WERI-Rb-1 (cell line): ENCODE results near the gene MYO18B.

ENCODE experiments used
- DNase-seq: peaks from one replicate; pipeline ENCODE4 v3.0.0-alpha.2; 2020
- H3K27ac ChIP-seq: fragments of 250-450 bp; sonication (Bioruptor Pico); 2 replicates; pipeline ENCODE4 v1.5.1; 2020; ENCODE audit warnings: mild to moderate bottlenecking, moderate library complexity
- H3K27me3 ChIP-seq: fragments of 250-450 bp; sonication (Bioruptor Pico); 2 replicates; pipeline ENCODE4 v1.5.1; 2021; ENCODE audit warnings: mild to moderate bottlenecking, low read depth, moderate library complexity; ENCODE audit not compliant: insufficient read depth, severe bottlenecking
- H3K36me3 ChIP-seq: fragments of 250-450 bp; sonication (Bioruptor Pico); 2 replicates; pipeline ENCODE4 v1.5.1; 2020; ENCODE audit warnings: mild to moderate bottlenecking, moderate library complexity
- H3K4me3 ChIP-seq: 2 replicates; pipeline ENCODE4 v1.5.1; 2011; ENCODE audit warnings: low read depth, mild to moderate bottlenecking, control low read depth, low read length
- H3K9me3 ChIP-seq: fragments of 250-450 bp; sonication (Bioruptor Pico); 2 replicates; pipeline ENCODE4 v1.5.1; 2021; ENCODE audit warnings: mild to moderate bottlenecking, moderate library complexity; ENCODE audit not compliant: severe bottlenecking
- TF ChIP-seq, protein P1 (sequence below): IDR thresholded peaks from 2 replicates; pipeline ENCODE4 v1.5.1; 2011; ENCODE audit warnings: low read depth, mild to moderate bottlenecking, control low read depth, inconsistent platforms, low read length

MYO18B gene

DNA sequence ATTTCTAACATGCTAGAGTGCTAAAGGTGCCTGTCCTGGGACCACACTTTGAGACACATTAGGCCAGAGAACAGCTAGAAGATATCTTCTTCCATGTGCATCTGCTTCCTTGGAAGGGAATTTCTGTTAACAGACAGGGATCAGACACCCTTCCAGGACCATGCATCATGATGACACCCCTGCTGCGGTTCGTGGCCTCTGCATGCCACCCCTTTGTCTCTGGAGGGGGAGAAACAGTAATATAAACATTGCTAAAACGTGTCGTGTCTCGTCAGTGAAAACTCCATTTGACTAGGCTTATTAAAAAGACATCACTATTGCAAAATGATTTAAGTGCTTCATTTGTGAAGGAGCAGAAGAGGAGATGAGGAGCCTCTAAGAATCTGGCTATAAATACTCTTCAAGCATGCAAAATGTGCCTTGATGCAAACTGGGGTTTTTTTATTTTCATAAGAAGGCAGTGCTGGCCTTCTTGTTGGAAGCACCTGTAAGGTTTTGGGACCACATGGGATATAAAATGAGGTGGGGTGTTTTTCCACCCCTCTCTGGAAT is 141.6 kb downstream of the MYO18B start:
- H3K4me3 ChIP-seq, result no peak overlapping the region
- DNase-seq, result no peak
- no peaks in the 10 kb centered on the region for H3K27me3 ChIP-seq
- TF ChIP-seq, protein P1, sequence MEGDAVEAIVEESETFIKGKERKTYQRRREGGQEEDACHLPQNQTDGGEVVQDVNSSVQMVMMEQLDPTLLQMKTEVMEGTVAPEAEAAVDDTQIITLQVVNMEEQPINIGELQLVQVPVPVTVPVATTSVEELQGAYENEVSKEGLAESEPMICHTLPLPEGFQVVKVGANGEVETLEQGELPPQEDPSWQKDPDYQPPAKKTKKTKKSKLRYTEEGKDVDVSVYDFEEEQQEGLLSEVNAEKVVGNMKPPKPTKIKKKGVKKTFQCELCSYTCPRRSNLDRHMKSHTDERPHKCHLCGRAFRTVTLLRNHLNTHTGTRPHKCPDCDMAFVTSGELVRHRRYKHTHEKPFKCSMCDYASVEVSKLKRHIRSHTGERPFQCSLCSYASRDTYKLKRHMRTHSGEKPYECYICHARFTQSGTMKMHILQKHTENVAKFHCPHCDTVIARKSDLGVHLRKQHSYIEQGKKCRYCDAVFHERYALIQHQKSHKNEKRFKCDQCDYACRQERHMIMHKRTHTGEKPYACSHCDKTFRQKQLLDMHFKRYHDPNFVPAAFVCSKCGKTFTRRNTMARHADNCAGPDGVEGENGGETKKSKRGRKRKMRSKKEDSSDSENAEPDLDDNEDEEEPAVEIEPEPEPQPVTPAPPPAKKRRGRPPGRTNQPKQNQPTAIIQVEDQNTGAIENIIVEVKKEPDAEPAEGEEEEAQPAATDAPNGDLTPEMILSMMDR, result no peak
- no peak overlapping the region for H3K27ac ChIP-seq
- H3K36me3 ChIP-seq, result no peaks in the 10 kb centered on the region
- H3K9me3 ChIP-seq, result no peaks in the 10 kb centered on the region

DNA sequence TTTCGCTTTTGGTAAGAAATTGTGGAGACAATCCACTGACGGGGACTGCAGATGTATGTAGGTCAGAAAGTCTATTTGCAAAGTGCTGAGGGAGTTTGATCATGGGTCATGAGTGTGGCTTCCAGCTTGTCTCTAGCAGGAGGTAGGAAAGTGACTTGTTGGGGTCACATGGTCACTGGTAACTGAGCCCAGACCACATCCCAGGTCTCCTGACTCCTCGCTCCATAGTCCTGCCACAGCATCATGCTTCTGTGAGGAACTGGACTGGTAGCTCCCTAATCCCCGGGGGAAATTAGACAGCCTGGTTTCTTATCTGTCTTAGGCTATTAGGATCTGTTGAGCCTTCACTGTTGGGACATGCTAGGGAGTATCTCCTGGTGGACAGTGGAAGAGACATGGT is 142.1 kb downstream of the MYO18B start:
- no peaks in the 10 kb centered on the region for H3K9me3 ChIP-seq
- H3K4me3 ChIP-seq, result no peak overlapping the region
- no peak overlapping the region for H3K27ac ChIP-seq
- TF ChIP-seq, protein P1, result no peak
- H3K27me3 ChIP-seq, result no peaks in the 10 kb centered on the region
- DNase-seq, result no peak
- H3K36me3 ChIP-seq, result no peaks in the 10 kb centered on the region

DNA sequence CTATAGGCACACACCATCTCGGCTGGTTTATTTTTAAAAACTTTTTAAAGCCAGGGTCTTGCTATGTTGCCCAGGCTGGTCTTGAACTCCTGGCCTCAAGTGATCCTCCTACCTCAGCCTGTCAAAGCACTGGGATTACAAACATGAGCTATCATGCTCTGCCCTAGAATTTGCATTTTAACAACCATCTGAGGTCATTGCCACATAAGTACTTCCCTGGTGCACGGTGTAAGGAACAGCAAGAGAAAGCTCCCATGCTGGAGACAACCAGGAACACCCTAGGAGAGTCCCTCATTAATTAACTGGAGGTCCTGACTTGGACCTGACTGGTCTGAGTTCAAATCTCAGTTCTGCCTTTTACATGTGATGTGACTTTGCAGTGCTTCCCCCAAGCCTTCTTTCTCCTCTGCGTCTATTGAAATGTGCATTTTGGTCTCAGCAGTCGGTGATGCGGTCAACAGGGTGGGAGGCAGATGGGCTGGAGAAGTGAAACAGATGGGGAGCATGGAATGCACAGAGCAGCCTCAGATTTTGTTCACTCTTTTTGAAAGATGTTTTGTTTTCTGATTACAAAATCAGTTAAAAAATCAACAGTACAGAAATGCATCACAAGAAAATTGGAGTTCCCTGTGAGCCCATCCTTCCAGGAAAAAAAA is 146.5 kb downstream of the MYO18B start:
- H3K4me3 ChIP-seq, result no peak overlapping the region
- DNase-seq, result no peak
- no peaks in the 10 kb centered on the region for H3K9me3 ChIP-seq
- TF ChIP-seq, protein P1, result no peak
- no peak overlapping the region for H3K27ac ChIP-seq
- H3K27me3 ChIP-seq, result no peaks in the 10 kb centered on the region
- H3K36me3 ChIP-seq, result no peaks in the 10 kb centered on the region

DNA sequence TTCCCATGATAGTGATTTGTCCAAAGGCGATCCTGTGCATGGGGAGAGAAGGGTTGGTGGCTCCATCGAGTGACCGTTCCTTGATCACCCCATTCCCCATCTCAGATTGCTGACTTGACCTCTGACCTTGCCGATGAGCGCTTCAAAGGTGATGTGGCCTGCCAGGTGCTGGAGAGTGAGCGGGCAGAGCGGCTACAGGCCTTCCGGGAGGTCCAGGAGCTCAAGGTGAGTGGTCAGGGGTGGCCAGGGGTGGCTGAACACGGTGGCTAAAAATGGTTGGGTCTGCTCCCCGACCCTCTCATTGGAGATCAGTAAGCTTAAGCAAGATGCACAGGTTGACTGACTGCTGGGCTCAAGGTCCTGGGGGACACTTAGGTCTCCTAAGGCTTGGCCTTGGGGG is 148.7 kb downstream of the MYO18B start:
- Histone ChIP-seq H3K4me3 (no peak overlapping the region), H3K27me3 (no peaks in the 10 kb centered on the region), H3K27ac (no peak overlapping the region), H3K9me3 (no peaks in the 10 kb centered on the region), H3K36me3 (no peaks in the 10 kb centered on the region)
- DNase-seq, result no peak
- TF ChIP-seq, protein P1, result no peak

DNA sequence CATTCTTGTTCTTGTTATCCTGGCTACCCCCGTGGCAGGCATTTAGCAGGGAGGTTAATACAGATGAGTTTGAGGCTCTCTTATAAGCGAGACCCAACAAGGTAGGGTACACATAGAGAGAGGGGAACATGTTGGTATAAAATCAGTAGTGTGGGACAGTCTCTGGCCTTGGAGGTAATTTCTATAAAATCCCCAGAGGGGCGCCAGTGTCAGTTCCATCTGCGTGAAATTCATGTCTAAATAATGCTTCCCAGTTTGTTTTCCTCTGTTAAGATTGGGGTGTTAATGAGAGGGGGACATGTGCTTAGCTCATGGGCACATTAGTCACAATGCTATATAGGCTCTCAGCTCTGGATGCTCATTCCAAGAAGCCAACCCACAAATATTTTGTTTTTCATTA is 150.7 kb downstream of the MYO18B start:
- TF ChIP-seq, protein P1, result peak; percentile 44; the same call in 1 of the 2 replicates
- no peaks in the 10 kb centered on the region for H3K9me3 ChIP-seq
- no peak overlapping the region for H3K27ac ChIP-seq

DNA sequence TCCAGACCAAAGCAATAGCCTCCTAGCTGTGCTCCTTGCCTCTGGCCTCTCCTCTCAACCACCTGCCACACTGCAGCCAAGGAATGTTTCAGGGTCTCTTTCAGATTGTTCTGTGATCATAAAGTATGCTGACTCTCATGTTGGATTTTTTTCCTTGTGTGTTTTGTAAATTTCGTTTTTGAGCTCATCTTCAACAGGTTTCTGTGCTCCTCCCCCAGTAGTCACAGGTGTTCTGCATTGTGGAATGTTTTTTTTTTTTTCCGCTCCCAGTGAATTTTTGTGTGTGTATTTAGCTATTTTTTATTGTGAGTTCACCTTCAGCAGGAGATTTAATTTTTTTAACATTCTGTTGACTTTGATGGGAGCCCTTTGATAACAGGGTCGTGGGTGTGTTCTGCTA is 153.7 kb downstream of the MYO18B start:
- TF ChIP-seq, protein P1, result no peak
- Histone ChIP-seq H3K9me3 (no peaks in the 10 kb centered on the region), H3K4me3 (no peak overlapping the region)

More for the DNA sequence above, 150.7 kb downstream of the MYO18B start:
- H3K27me3 ChIP-seq, result no peaks in the 10 kb centered on the region
- no peak overlapping the region for H3K4me3 ChIP-seq
- DNase-seq, result no peak
- H3K36me3 ChIP-seq, result no peaks in the 10 kb centered on the region

More for the DNA sequence above, 153.7 kb downstream of the MYO18B start:
- no peak for DNase-seq
- Histone ChIP-seq H3K27ac (no peak overlapping the region), H3K27me3 (no peaks in the 10 kb centered on the region), H3K36me3 (no peaks in the 10 kb centered on the region)
